Upper lobe of right lung (tissue), 1 donor: Measurements from ENCODE around the gene RPS21. TPM values are rescaled to one million over a fixed set of nuclear protein-coding genes. Genes with fewer than 3 reads are reported as not detected.

Experiments
- ATAC-seq: fragments of 200-7000 bp; cut with Tn5 transposase; one replicate; pipeline ENCODE4 v1.9.1; 2020; ENCODE audit warnings: mild to moderate bottlenecking, moderate library complexity
- DNase-seq: peaks from one replicate; pipeline ENCODE4 v3.0.0-alpha.2; 2020
- H3K27ac ChIP-seq: fragments of 200-600 bp; one replicate; pipeline ENCODE4 v1.8.0; 2022
- H3K27me3 ChIP-seq: fragments of 200-600 bp; one replicate; pipeline ENCODE4 v1.8.0; 2022; ENCODE audit warnings: mild to moderate bottlenecking
- H3K36me3 ChIP-seq: fragments of 200-600 bp; one replicate; pipeline ENCODE4 v1.8.0; 2022
- H3K4me1 ChIP-seq: fragments of 200-600 bp; one replicate; pipeline ENCODE4 v1.8.0; 2022
- H3K4me3 ChIP-seq: fragments of 200-600 bp; one replicate; pipeline ENCODE4 v1.8.0; 2022; ENCODE audit warnings: mild to moderate bottlenecking
- H3K9me3 ChIP-seq: fragments of 200-600 bp; one replicate; pipeline ENCODE4 v1.8.0; 2022
- intact Hi-C: fragments of 100-400 bp; cut with DNase I; formaldehyde crosslinking; loops from one replicate; pipeline ENCODE4 v1.11.0; 2022
- total RNA-seq: library from RNA; stranded (reverse); fragmentation: NEBNext Ultra II Directional; extraction: Animal tissue kit (Norgen Biotek cat#: 25700); gene quantifications from one replicate; pipeline ENCODE4 v1.2.1, GENCODE V29; 2021
- TF ChIP-seq, protein P1 (sequence below): fragments of 200-600 bp; IDR thresholded peaks from one replicate; pipeline ENCODE4 v1.8.0; 2022; ENCODE audit warnings: antibody characterized with exemption
- donor health status: DM: no; HTN: yes; CAD: no; lungs with severe emphysema.

Gene RPS21
- total RNA-seq, 1 donor from 2014 or later, result 1,050 TPM

DNA sequence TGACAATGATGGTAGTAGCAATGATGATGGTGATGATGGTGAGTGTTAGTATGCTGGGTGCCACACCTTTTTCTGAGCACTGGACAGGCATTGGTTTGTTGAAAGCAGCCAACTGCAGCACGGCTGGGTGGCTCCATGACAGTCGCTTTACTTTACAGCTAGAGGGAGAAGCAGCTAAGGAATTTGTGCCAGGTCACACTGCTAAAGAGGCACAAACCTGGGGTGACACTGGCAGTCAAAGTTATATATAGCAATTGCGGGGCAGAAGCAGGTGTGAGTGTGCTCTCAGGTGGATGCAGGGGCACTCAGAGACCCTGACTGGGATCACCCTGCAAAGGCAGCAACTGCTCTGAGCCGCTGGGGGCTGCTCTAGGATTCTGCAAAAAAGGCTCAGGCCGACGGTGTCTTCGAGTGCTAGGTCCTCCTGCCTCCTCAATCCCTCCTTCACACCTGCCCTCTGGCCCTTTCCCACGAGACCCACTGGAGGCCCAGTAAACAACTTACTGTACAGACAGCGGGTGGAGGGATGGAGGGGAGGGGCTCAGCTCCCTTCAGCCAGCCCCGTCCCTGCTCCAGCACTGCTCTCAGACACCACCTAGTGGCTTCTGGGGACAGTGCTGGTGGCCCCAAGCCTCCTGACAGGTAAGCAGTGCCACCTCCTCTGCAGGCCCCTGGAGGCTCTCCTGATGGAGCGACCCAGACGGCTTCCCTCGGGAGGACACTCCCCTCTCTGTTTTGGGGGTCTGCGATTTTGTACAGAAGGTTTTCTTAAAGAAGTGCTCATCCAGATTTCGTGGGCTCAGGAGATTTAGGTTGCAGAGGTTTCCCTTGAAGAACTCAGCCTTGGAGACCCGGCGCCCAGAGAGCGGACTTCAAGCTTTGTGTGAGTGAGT lies 4.4 kb upstream of the RPS21 start:
- peak; percentile 88 for DNase-seq
- peak; percentile 83 for ATAC-seq
- intact Hi-C loops, result no loop called here
- Histone ChIP-seq H3K4me1 (peaks cover 17% of the 10 kb centered on the region), H3K27ac (no peak overlapping the region), H3K36me3 (no peaks in the 10 kb centered on the region), H3K9me3 (no peaks in the 10 kb centered on the region), H3K27me3 (no peaks in the 10 kb centered on the region), H3K4me3 (no peak overlapping the region)
- TF ChIP-seq, protein P1, sequence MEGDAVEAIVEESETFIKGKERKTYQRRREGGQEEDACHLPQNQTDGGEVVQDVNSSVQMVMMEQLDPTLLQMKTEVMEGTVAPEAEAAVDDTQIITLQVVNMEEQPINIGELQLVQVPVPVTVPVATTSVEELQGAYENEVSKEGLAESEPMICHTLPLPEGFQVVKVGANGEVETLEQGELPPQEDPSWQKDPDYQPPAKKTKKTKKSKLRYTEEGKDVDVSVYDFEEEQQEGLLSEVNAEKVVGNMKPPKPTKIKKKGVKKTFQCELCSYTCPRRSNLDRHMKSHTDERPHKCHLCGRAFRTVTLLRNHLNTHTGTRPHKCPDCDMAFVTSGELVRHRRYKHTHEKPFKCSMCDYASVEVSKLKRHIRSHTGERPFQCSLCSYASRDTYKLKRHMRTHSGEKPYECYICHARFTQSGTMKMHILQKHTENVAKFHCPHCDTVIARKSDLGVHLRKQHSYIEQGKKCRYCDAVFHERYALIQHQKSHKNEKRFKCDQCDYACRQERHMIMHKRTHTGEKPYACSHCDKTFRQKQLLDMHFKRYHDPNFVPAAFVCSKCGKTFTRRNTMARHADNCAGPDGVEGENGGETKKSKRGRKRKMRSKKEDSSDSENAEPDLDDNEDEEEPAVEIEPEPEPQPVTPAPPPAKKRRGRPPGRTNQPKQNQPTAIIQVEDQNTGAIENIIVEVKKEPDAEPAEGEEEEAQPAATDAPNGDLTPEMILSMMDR, result peak; percentile 95

DNA sequence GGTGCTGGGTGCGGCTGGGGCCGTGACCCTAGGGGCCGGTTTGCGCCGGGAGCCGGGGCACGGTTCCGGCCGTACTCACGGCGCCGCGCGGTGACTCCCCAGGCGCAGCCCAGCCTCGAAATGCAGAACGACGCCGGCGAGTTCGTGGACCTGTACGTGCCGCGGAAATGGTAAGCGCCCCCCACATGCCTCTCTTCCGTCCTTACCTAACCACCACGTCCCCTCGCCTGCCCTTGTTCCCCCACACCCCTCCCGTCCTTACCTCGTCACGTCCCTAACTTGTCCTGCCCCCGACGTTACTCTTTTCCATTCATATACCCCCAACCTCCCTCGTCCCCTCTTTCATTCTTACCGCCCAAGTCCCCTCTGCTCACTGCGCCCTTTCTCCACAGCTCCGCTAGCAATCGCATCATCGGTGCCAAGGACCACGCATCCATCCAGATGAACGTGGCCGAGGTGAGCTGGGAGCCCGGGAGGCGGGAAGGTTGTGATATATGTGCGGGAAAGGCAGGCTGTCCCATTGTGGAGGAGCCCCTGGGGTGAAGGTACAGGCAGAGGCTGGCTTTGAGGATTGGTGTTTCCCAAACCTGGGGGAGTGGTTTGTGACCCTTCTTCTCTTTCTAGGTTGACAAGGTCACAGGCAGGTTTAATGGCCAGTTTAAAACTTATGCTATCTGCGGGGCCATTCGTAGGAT lies 463 bp downstream of the RPS21 start:
- H3K27me3 ChIP-seq, result no peaks in the 10 kb centered on the region
- TF ChIP-seq, protein P1, result no peak
- peaks cover 29% of the 10 kb centered on the region for H3K36me3 ChIP-seq
- H3K4me3 ChIP-seq, result peak overlapping the region; percentile 100
- intact Hi-C loops, result no loop called here
- no peak for DNase-seq
- H3K27ac ChIP-seq, result peak overlapping the region; percentile 97
- no peak for ATAC-seq
- peaks cover 12% of the 10 kb centered on the region for H3K4me1 ChIP-seq
- H3K9me3 ChIP-seq, result no peaks in the 10 kb centered on the region

- intact Hi-C loops, result no loop called here
- Histone ChIP-seq H3K27ac (no peak overlapping the region), H3K27me3 (no peaks in the 10 kb centered on the region), H3K36me3 (peaks cover 29% of the 10 kb centered on the region), H3K4me1 (peaks cover 9% of the 10 kb centered on the region), H3K9me3 (no peaks in the 10 kb centered on the region), H3K4me3 (peak overlapping the region; percentile 100)
- no peak for ATAC-seq
- no peak for DNase-seq
- TF ChIP-seq, protein P1, result no peak
Observed at GRCh38 chr20:62387933-62388635, 1.2 kb downstream of the RPS21 start.

DNA sequence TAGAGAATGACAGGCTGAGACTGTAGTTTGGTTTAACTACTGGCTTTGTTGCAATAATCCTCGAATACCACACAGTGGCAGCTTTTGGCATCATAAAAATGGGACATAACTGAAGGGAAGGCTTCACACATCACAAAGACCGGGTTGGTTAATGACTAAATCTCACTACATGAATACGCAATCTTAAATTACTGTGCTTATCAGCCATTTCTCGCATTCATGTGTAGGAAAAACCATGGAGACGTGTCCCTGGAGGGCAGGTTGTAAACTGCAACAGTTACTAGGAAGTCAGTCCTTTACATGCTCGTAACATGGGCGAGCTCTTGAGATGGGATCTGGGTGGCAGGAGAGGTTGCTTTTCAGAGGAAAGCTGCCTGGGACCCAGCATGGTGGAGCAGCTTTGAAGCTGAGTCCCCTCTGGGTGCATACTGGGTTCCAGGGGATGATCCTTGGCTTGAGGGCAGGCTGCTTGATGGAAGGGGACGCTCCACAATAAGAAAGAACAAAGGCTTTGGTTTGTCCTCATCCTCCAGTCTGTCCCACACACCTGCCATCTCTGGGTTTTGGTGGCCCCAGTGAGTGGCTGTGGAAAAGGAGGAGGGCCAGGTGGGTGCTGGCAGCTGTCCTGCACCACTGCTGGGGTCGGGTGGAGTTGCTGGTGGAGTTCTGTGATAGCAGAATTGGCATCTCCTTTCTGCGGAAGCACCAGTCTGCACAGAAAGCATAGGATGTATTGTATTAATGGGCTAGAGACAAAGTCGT lies 2.1 kb downstream of the RPS21 start:
- ATAC-seq (no peak), DNase-seq (no peak)
- TF ChIP-seq, protein P1, result no peak
- intact Hi-C loops, result no loop called here
- peaks cover 9% of the 10 kb centered on the region for H3K4me1 ChIP-seq
- H3K4me3 ChIP-seq, result no peak overlapping the region
- H3K9me3 ChIP-seq, result no peaks in the 10 kb centered on the region
- no peaks in the 10 kb centered on the region for H3K27me3 ChIP-seq
- peaks cover 29% of the 10 kb centered on the region for H3K36me3 ChIP-seq
- no peak overlapping the region for H3K27ac ChIP-seq

- no peak for DNase-seq
- intact Hi-C loops, result no loop called here
- H3K4me1 ChIP-seq, result peaks cover 9% of the 10 kb centered on the region
- H3K27me3 ChIP-seq, result no peaks in the 10 kb centered on the region
- H3K4me3 ChIP-seq, result no peak overlapping the region
- H3K27ac ChIP-seq, result no peak overlapping the region
- TF ChIP-seq, protein P1, result no peak
- ATAC-seq, result no peak
- no peaks in the 10 kb centered on the region for H3K9me3 ChIP-seq
- H3K36me3 ChIP-seq, result peaks cover 29% of the 10 kb centered on the region
Observed at GRCh38 chr20:62389601-62390087, 2.7 kb downstream of the RPS21 start.
